ENCODE results near the gene CUBN. TPM values are rescaled to one million over a fixed set of nuclear protein-coding genes. Genes with fewer than 3 reads are reported as not detected.

The CUBN gene
- total and polyA plus RNA-seq, 2 of the 13 experiments (the other 11 are each of a cell fraction or from before 2014, with no cell fraction given) = 0.27 to 0.32 TPM

DNA sequence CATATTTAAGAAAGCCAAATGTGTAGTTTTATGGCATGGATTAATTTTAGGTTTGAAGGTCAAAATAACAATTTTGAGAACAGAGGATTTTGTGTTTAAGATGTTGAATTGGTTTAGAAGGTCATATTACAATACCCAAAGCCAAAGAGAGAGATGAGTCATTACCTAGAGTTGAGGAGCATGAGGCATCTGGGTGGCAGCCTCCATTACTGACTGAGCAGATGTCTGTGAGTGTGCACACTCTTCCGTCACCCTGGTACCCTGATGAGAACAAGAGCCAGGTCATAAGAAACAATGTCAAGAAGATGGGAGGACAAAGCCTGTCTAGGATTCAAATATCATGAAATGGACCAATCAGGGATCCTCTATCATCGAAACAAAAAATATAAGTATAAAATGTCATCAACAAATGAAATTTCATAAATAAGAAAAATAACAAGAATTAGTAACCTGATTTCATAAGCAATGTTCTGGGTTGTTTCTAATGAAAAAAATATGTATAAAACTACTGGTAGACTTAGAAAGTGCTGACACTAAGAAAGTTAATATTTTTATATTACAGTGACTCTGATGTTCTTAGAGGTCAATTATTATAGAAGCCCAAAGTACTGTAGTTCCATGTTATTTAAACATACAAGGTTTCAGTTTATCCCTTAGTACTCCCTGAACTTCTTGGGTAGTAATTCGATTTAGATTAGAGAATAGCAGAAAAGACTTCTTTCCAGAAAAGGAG is 20.0 kb downstream of the CUBN start:
- ATAC-seq (no peak), DNase-seq (ENCODE audit: low spot score) (no peak), FAIRE-seq (no peak)
- H3K27ac ChIP-seq (ENCODE audit: extremely low read length, insufficient read depth, low read length) = no peak overlapping the region
- CTCF ChIA-PET (ENCODE audit: low intra/inter-chr PET ratio, low total read pairs) = no interaction called here
- no peaks in the 10 kb centered on the region for H4K20me1 ChIP-seq (ENCODE audit: insufficient read depth, low read length)
- no peaks in the 10 kb centered on the region for H3K27me3 ChIP-seq (ENCODE audit: control insufficient read depth in 1 of 2, insufficient read depth in 2 of 2, low read length in 2 of 2)
- 45% methylated on average over 3 of the region's 3 CpGs for WGBS (ENCODE audit: low lambda C conversion rate)
- H2AFZ ChIP-seq (ENCODE audit: low read length) = no peak overlapping the region
- intact Hi-C loops (cut with micrococcal nuclease; ENCODE audit: unreplicated experiment) = no loop called here
- no peaks in the 10 kb centered on the region for H3K36me3 ChIP-seq (replicated peaks in 1 of 2; ENCODE audit: control insufficient read depth in 1 of 2, insufficient read depth in 2 of 2, low read length in 2 of 2)
- H3K4me3 ChIP-seq (replicated peaks in 1 of 3; ENCODE audit: insufficient read depth in 1 of 3, low read depth in 2 of 3, low read length in 3 of 3) = no peak overlapping the region
- POLR2A ChIA-PET = no interaction called here
- H3K4me2 ChIP-seq (ENCODE audit: low read depth, low read length) = no peak overlapping the region
- no peak overlapping the region for H3K9ac ChIP-seq (ENCODE audit: insufficient read depth, low read depth, low read length)
- TF ChIP-seq, protein P1, sequence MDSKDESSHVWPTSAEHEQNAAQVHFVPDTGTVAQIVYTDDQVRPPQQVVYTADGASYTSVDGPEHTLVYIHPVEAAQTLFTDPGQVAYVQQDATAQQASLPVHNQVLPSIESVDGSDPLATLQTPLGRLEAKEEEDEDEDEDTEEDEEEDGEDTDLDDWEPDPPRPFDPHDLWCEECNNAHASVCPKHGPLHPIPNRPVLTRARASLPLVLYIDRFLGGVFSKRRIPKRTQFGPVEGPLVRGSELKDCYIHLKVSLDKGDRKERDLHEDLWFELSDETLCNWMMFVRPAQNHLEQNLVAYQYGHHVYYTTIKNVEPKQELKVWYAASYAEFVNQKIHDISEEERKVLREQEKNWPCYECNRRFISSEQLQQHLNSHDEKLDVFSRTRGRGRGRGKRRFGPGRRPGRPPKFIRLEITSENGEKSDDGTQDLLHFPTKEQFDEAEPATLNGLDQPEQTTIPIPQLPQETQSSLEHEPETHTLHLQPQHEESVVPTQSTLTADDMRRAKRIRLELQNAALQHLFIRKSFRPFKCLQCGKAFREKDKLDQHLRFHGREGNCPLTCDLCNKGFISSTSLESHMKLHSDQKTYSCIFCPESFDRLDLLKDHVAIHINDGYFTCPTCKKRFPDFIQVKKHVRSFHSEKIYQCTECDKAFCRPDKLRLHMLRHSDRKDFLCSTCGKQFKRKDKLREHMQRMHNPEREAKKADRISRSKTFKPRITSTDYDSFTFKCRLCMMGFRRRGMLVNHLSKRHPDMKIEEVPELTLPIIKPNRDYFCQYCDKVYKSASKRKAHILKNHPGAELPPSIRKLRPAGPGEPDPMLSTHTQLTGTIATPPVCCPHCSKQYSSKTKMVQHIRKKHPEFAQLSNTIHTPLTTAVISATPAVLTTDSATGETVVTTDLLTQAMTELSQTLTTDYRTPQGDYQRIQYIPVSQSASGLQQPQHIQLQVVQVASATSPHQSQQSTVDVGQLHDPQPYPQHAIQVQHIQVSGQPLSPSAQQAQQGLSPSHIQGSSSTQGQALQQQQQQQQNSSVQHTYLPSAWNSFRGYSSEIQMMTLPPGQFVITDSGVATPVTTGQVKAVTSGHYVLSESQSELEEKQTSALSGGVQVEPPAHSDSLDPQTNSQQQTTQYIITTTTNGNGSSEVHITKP (CRISPR knock-in tag; IDR thresholded peaks at IDR 0.05; ENCODE audit: low read depth) = no peak
- TF ChIP-seq MAFK (conservative IDR thresholded peaks at IDR 0.05 in 1 of 2, IDR thresholded peaks at IDR 0.05 in 1 of 2; ENCODE audit: low read length in 2 of 2) (peak; percentile 12 to 34; a peak in 2 of 4 replicates), REXO4 (CRISPR knock-in tag; IDR thresholded peaks at IDR 0.05; ENCODE audit: borderline replicate concordance) (no peak)
- TF ChIP-seq, protein P2, sequence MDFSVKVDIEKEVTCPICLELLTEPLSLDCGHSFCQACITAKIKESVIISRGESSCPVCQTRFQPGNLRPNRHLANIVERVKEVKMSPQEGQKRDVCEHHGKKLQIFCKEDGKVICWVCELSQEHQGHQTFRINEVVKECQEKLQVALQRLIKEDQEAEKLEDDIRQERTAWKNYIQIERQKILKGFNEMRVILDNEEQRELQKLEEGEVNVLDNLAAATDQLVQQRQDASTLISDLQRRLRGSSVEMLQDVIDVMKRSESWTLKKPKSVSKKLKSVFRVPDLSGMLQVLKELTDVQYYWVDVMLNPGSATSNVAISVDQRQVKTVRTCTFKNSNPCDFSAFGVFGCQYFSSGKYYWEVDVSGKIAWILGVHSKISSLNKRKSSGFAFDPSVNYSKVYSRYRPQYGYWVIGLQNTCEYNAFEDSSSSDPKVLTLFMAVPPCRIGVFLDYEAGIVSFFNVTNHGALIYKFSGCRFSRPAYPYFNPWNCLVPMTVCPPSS (IDR thresholded peaks at IDR 0.05) = no peak
- no peaks in the 10 kb centered on the region for H3K9me3 ChIP-seq (ENCODE audit: low read length)
- H3K4me1 ChIP-seq (ENCODE audit: insufficient read depth, low read length) = no peaks in the 10 kb centered on the region
- in situ Hi-C loops (cut with HindIII; ENCODE audit: extremely low pct_ligation_motif_present, low pct_unique_long_range_greater_than_20kb) = no loop called here
- H3K79me2 ChIP-seq (ENCODE audit: insufficient read depth, low read length) = no peaks in the 10 kb centered on the region
- BruUV-seq (replicated peaks) = no TSS peak
